Gastroesophageal sphincter (tissue), 3 donors: ENCODE measurements around the gene DNM3.

Experiments used
- CTCF ChIP-seq, 4 experiments: fragments of 200-600 bp in 2 of 4; fragments of 450-650 bp in 2 of 4; sonication (generic) in 1 of 4; IDR thresholded peaks; one replicate each; pipeline ENCODE4 v1.5.1; 2017 to 2019; ENCODE audit warnings: antibody characterized with exemption in 4 of 4, mild to moderate bottlenecking in 2 of 4, moderate library complexity in 2 of 4
- EP300 ChIP-seq: sonication (generic); formaldehyde crosslinking; IDR thresholded peaks from one replicate; pipeline ENCODE4 v1.6.1; 2017; ENCODE audit warnings: antibody characterized with exemption, mild to moderate bottlenecking
- POLR2A ChIP-seq, 2 donors: fragments of 450-650 bp; IDR thresholded peaks; one replicate each; pipeline ENCODE4 v1.6.1; 2017; ENCODE audit warnings: antibody characterized with exemption in 2 of 2, mild to moderate bottlenecking in 2 of 2, moderate library complexity in 1 of 2
- POLR2AphosphoS5 ChIP-seq: sonication (generic); formaldehyde crosslinking; IDR thresholded peaks from one replicate; pipeline ENCODE4 v1.6.1; 2017; ENCODE audit warnings: antibody characterized with exemption

GRCh38 chr1:172382406-172382805, 541.1 kb downstream of the DNM3 start:
- TF ChIP-seq POLR2A (IDR thresholded peaks at IDR 0.05) (no peak), CTCF (IDR thresholded peaks at IDR 0.05) (no peak), POLR2AphosphoS5 (no peak), EP300 (no peak)
